Right cardiac atrium (tissue), 5 donors: ENCODE data around the gene BCL11B. TPM values are rescaled to one million over a fixed set of nuclear protein-coding genes. Genes with fewer than 3 reads are reported as not detected.
A peak's percentile ranks its signal among the peaks of the same experiment; 100 is the strongest.
"Not testable (repeated sequence)": the region's sequence is repeated elsewhere in the genome, so short reads cannot be mapped to it uniquely, and the experiment has no call there.

Experiments used
- ATAC-seq, 2 donors: fragments of 200-7000 bp; cut with Tn5 transposase; one replicate each; pipeline versions ENCODE4 v1.8.0 to v1.9.1; 2020; ENCODE audit warnings: moderate library complexity in 2 of 2, mild to moderate bottlenecking in 1 of 2
- DNase-seq, 3 donors: peaks; one replicate each; pipeline ENCODE4 v3.0.0-alpha.2; 2020
- H3K27ac ChIP-seq: one replicate; pipeline ENCODE4 v1.5.1; 2013; ENCODE audit warnings: mild to moderate bottlenecking, low read length, control low read depth, moderate library complexity
- H3K27me3 ChIP-seq: one replicate; pipeline ENCODE4 v1.6.1; 2013; ENCODE audit not compliant: control insufficient read depth, insufficient read depth
- H3K4me1 ChIP-seq: one replicate; pipeline ENCODE4 v1.6.1; 2013; ENCODE audit warnings: low read length; ENCODE audit not compliant: control insufficient read depth, insufficient read depth
- H3K4me3 ChIP-seq: one replicate; pipeline ENCODE4 v1.5.1; 2013; ENCODE audit warnings: low read length, control low read depth
- H3K9me3 ChIP-seq: one replicate; pipeline ENCODE4 v1.6.1; 2013; ENCODE audit warnings: low read length; ENCODE audit not compliant: control insufficient read depth
- WGBS: extraction: QIAGEN DNeasy Blood & Tissue Kit; methylation state at CpG from one replicate; pipeline ENCODE4 v1.1.7; 2013; 5-methylcytosine and 5-hydroxymethylcytosine counted together
- intact Hi-C, 4 donors: fragments of 100-400 bp; cut with DNase I; formaldehyde crosslinking; loops; one replicate each; pipeline versions ENCODE4 v1.11.0 to v1.14.0; 2022 to 2023
- polyA plus RNA-seq: library from polyadenylated mRNA; stranded (reverse); fragments of 200-250 nt; gene quantifications from one replicate; pipeline ENCODE4 v1.2.3, GENCODE V29; 2013
- total RNA-seq, 4 donors: library from RNA; stranded (reverse); fragmentation: NEBNext Ultra II Directional; extraction: Animal tissue kit (Norgen Biotek cat#: 25700); gene quantifications; one replicate each; pipeline ENCODE4 v1.2.1, GENCODE V29; 2021
- donor health status: healthy with polysubstance abuse.
- donor health status: DM: no; HTN: yes; CAD: no.
- donor health status: DM: no; HTN: no; CAD: no.
- donor health status: DM: no; HTN: yes; CAD: no; lungs with severe emphysema.
- donor health status: DM: yes; HTN: yes; CAD: no.

BCL11B gene
- total and polyA plus RNA-seq, 5 donors: 0.05 to 0.63 (median 0.21) TPM

DNA sequence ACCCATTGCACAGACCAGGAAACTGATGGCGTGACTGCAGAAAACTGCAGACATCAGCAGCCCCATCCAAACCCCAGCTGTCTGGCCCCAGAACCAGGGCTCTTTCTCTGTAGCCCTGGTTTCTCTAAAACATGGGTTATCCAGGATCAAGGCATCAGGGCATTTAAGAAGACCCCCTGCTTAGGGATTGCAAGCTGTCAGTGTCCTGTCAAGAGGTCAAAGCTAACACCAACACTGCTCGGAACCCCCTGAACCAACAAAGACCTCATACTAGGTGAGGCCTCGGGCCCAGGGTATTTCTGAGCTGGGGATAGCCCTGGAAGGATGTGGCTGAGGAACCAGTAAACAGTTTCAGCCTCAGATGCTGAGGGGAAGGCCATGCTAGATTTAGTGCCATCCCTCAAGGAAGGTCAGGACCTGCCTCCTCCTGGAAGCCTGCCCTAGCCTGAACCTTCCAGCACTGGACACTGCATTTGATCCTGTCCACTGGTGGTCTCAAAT, 39.2 kb downstream of the BCL11B start:
- ATAC-seq (no peak), DNase-seq (no peak)
- Histone ChIP-seq H3K27me3 (no peaks in the 10 kb centered on the region), H3K27ac (no peak overlapping the region), H3K4me1 (no peaks in the 10 kb centered on the region), H3K9me3 (peaks cover 6% of the 10 kb centered on the region), H3K4me3 (no peak overlapping the region)
- intact Hi-C loops: no loop called here
- 75% methylated on average over 3 of the region's 3 CpGs for WGBS

DNA sequence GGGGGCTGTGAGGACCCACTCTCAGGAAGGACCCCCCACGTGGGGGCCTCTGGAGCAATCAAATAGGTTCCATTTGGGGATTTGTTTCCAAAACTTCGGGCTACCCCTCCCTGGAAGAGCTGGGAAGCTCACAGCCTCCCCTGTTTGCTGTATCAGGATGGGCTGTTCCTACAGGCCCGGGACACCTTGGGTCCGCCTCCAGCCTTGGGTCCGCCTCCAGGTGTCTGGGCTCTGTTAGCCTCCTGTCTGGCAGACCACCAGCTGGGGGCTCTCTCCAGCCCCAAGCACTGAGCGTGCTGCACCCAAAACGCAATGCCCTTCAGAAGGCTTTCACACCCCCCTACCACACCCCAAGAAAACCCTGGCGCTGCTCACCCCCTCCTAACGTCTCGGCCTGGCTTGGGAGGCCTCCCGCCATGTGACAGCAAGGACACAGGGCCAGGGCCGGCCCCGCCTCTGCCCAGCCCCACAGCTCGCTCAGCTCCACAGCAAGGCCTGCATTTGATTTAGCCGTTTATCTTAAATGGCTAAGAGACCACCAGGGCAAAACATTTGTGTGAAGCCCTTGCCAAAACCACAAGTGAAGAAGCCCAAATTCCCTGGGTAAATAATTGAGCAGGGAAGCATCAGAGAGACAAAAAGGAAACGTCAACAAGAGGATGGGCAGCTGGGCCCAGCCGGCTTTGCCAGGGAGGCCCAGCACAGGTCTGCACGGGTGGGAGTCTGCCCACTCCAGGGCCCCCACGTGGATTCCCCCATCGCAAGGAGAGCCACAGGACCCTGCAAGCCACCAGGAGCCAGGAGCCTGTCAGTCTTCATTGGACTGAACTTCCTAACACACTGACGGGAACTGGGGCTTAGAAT, 39.9 kb downstream of the BCL11B start:
- no peak overlapping the region for H3K27ac ChIP-seq
- 37% methylated on average over 21 of the region's 21 CpGs for WGBS
- H3K27me3 ChIP-seq: no peaks in the 10 kb centered on the region

DNA sequence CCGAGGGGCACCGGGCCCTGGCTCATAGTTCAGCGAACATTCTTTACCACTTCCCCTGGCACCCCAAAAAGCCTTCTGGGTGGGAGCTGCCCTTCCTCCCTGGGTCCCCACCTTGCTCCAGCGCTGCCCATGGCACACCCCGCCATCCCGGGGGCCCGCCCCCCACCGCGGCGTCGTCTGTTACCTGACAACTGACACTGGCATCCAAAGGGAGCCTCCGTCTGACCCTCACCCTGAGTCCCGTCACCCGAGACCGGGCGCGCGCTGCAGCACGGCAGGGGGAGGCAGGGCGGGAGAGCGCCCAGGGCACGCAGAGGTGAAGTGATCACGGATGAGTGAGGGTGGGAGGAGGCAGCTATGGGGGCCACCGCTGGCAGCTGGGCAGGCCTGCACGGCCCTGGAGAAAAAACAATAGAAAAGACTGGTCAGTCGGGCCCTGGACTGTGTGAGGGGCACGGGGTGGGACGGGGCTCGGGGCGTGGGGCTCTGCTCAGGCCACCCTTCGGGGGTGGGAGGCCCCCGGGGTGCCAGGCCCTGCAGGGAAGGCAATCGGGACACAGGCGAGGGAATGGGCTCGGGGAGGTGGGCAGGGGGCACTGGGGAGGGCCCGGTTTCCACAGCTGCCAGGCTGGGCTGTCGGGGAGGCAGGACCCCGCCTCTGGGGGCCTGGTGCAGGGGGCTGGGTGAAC, 40.7 kb downstream of the BCL11B start:
- DNase-seq: no peak
- Histone ChIP-seq H3K4me1 (no peaks in the 10 kb centered on the region), H3K9me3 (peaks cover 5% of the 10 kb centered on the region), H3K27me3 (no peaks in the 10 kb centered on the region), H3K27ac (no peak overlapping the region), H3K4me3 (no peak overlapping the region)
- intact Hi-C loops: no loop called here
- WGBS: 17% methylated on average over 38 of the region's 38 CpGs
- peak; percentile 21 to 28 for ATAC-seq

More for the DNA sequence above, 39.9 kb downstream of the BCL11B start:
- intact Hi-C loops: no loop called here
- DNase-seq (no peak), ATAC-seq (no peak)
- no peak overlapping the region for H3K4me3 ChIP-seq
- H3K9me3 ChIP-seq: peaks cover 6% of the 10 kb centered on the region
- no peaks in the 10 kb centered on the region for H3K4me1 ChIP-seq

DNA sequence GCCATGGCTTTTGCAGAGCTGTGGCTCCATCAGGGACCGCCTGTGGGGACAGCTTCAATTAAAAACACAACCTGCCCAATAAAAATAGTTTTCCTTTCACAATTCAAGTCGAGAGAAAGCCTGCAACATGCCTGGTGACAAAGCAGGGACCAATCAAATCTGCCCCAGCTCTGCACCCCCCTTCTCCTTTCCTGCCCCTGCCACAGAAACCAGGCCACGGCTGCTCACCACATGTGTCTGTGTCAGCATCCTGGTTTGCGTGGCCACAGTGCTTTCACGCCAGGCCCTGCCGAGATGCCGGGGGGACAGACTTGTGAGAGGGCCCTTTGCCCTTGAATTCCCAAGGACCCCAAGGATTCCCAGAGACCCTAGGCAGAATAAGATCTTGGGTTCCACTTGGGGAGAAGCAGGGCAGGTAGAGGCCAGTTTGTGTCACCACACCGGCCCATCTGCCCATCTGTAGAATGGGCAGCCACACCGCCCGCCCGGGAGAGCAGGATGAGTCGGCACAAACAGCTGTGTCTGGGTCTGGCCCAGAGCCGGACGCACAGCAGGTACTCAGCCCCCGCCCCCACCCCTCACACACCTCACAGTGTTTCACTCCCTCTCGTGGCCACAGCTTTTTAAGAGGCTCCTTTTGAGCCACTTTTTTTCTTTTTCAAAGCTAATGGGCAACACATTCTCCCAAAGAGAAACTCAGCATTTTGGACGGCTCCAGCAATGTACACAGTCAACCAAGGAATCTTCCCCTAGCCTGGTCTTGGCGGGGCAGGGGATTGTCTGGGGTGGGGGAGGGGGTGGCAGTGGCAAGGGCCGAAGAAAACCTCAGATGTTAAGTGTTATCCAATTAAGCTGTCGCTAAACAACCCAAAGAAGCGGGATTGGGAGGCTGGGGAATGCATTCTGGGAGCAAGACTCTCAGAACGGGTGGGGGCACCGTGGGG, 41.5 kb downstream of the BCL11B start:
- 53% methylated on average over 23 of the region's 23 CpGs for WGBS
- H3K4me3 ChIP-seq: no peak overlapping the region
- DNase-seq (peak in 1 of 3 donors; percentile 60), ATAC-seq (no peak)
- H3K27ac ChIP-seq: no peak overlapping the region
- H3K9me3 ChIP-seq: peaks cover 5% of the 10 kb centered on the region
- no peaks in the 10 kb centered on the region for H3K4me1 ChIP-seq
- intact Hi-C loops: no loop called here
- H3K27me3 ChIP-seq: no peaks in the 10 kb centered on the region

DNA sequence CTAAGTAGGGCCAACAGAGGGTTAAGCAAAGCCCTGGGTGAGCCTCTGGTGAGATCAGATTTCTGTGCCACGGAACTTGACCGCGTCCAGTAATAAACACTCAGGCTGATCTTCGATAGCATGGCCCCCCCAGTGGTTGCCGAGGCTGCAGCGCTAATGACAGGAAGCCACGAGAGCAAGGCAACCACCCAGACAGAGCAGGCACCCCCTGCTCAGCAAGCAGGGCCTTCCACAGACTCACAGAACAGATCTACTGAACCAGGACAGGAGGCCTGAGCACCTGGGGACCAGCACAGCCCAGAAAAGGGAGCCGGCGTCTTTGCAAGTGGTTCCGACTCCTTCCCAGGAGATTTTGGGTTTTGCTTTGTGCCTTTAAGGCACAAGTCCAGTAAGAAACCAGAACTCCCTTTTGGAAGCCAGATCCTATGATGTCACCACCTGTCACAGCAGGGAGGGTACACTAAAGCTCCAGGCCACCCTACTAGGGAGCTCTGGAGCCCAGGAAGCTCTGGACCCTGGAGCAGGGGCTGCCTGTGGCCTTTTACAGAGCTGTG, 42.3 kb downstream of the BCL11B start:
- intact Hi-C loops: no loop called here
- H3K9me3 ChIP-seq: peaks cover 2% of the 10 kb centered on the region
- H3K27ac ChIP-seq: no peak overlapping the region
- no peak for ATAC-seq
- 35% methylated on average over 10 of the region's 10 CpGs for WGBS
- no peaks in the 10 kb centered on the region for H3K4me1 ChIP-seq
- H3K4me3 ChIP-seq: no peak overlapping the region
- no peak for DNase-seq
- no peaks in the 10 kb centered on the region for H3K27me3 ChIP-seq

DNA sequence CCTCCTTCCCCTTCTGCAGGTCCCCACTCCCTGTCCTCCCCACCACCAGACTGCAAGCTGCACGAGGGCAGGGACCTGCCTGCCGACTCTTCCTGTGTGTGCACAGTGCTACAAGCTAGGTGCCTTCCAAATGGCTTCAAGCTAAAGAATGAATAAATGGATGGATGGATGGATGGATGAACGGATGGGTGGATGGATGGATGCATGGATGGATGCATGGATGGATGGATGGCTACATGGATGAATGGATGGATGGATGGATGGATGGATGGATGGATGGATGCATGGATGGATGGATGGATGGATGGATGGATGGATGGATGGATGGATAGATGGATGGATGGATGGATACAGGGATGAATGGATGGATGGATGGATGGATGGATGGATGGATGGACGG, 43.2 kb downstream of the BCL11B start:
- H3K4me1 ChIP-seq, H3K9me3 ChIP-seq, H3K27ac ChIP-seq, H3K27me3 ChIP-seq, H3K4me3 ChIP-seq, intact Hi-C loops, DNase-seq, ATAC-seq: not testable (repeated sequence)
- 92% methylated on average over 4 of the region's 4 CpGs for WGBS

DNA sequence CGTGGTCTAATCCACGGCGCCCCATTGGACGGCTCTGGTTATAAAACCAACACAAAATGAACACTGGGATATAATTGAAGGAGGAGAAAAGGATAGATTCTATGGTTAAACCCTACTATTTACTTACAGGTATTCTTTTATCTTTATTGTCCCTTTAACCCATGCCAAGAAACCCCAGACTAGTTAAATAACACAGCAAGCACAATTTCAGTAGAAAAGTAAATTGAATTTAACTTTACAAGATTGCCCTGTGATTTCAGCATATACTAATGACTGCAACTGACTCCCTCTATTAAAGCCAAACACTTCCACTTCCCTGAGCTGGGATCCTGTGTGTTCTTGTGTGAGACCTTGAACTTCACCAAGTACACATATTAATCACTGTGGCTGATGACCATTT, 45.3 kb downstream of the BCL11B start:
- Histone ChIP-seq H3K9me3 (no peaks in the 10 kb centered on the region), H3K4me3 (no peak overlapping the region), H3K27me3 (no peaks in the 10 kb centered on the region), H3K27ac (no peak overlapping the region), H3K4me1 (no peaks in the 10 kb centered on the region)
- no peak for ATAC-seq
- 94% methylated on average over 4 of the region's 4 CpGs for WGBS
- intact Hi-C loops: no loop called here
- DNase-seq: no peak

DNA sequence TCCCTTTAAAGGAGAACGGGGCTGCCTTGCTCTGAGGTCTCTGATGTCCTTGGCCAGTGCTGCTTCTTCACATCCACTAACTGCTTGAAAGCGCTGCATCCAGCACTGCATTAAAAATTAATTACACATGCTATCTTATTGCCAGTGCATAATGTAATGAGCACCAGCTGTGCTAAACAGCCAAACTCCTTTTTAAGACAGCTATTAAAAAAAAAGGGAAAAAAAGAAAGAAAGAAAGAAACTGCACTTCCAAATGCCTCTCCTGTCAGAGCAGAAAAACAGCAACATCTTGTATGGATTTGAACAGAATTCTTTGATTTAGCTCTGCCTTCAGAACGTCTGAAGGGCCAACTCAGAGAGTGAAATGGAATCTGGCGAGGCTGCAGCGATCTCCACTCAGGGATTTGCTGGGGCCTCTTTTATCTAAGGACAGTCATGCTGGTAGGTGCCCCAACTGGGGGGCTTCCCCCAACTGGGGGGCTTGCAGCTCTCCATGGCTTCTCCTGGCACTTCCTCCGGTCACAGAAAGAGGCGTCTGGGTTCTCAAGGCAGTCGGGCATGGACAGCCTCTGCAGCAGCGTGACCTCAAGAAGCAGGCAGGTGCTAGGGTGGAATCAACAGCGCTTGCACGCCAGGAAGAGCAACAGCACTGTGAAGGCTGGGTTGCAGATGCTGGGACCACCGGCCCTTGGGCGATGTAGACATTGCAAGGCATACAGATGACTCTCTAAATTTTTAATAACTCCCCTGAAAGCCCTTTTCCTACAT, 46.4 kb downstream of the BCL11B start:
- Histone ChIP-seq H3K27ac (no peak overlapping the region), H3K9me3 (no peaks in the 10 kb centered on the region), H3K4me3 (no peak overlapping the region), H3K4me1 (no peaks in the 10 kb centered on the region), H3K27me3 (no peaks in the 10 kb centered on the region)
- ATAC-seq (no peak), DNase-seq (no peak)
- intact Hi-C loops: no loop called here
- WGBS: 60% methylated on average over 13 of the region's 13 CpGs

DNA sequence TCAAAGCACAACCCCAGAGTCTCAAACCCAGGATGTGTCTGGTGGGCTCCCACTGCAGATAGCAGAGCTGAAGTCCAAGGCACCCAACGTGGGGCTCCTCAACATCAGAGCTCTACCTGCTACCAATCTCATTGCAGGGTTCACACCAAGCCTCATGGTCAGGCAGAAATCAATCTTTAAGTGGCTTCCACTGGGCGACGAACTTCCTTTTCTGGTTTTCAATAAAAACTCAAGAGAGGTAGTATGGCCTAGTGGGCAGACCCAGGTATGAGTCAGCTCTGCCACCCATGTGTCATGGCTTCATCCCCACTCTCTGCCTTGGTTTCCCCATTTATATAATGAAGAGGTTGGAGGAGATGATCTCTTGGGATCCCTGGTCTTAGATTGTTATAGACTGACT, 47.0 kb downstream of the BCL11B start:
- H3K27me3 ChIP-seq: no peaks in the 10 kb centered on the region
- no peak overlapping the region for H3K4me3 ChIP-seq
- intact Hi-C loops: no loop called here
- no peaks in the 10 kb centered on the region for H3K9me3 ChIP-seq
- DNase-seq (no peak), ATAC-seq (no peak)
- H3K4me1 ChIP-seq: no peaks in the 10 kb centered on the region
- WGBS: 85% methylated on average over 3 of the region's 3 CpGs
- H3K27ac ChIP-seq: no peak overlapping the region
